SH-SY5Y (cell line): Measurements from ENCODE around the gene AHCTF1.

Experiments used
- GATA2 ChIP-seq: IDR thresholded peaks from 2 replicates; pipeline ENCODE4 v1.6.1; 2011; ENCODE audit warnings: mild to moderate bottlenecking, low read depth, low read length
- GATA3 ChIP-seq: IDR thresholded peaks from 2 replicates; pipeline ENCODE4 v1.6.1; 2011; ENCODE audit warnings: low read depth, mild to moderate bottlenecking, low read length, moderate library complexity

DNA sequence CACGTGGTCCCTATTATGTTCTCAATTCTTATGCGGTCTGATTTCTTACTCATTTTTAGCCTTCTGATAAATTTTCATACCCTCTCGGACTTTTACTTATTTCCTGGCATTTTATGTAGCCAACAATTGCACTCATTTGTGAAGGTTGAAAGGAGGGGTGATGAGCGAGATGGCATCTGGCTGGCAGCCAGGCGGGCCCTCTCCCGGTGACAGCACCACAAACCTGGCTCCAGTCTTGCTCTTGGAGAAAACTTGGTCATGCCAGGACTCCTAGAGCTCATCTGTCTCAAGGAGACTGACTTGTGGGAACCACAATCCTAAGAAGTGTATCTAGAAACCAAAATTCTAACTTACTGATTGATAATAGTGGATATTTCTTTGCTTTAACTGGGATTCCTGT, 14.6 kb upstream of the AHCTF1 start:
- TF ChIP-seq GATA2 (no peak), GATA3 (no peak)
